PC-9 (cell line): ENCODE measurements around the gene ZNF283.
A peak's percentile ranks its signal among the peaks of the same experiment; 100 is the strongest.

ENCODE experiments used
- CTCF ChIP-seq: fragments of 200-600 bp; sonication (generic); conservative IDR thresholded peaks from 2 replicates; pipeline ENCODE4 v1.6.1; 2017; ENCODE audit warnings: mixed run types, antibody characterized with exemption, mild to moderate bottlenecking, moderate library complexity
- EZH2 ChIP-seq: fragments of 200-600 bp; sonication (generic); IDR thresholded peaks from 2 replicates; pipeline ENCODE4 v1.8.0; 2017; ENCODE audit warnings: antibody characterized with exemption, low read depth

DNA sequence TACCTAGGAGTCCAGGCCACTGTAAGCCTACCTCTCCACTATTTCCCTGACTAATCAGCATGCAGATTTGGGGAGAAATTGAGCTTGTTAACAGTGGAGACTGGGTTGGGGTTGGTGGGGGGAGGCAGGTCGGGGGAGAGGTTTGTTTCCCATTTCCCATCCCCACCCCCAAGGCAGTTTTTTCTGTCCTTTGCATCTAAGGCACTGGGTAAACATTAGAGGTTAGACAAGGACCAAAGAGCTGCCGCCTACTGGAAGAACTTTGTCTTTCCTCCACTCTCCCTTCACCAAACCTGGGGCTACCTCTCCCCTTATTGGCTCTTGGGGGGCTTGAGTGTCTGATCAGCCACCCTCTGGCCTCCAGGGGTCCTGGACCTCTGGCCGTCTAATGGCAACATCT lies 47.3 kb upstream of the ZNF283 start:
- TF ChIP-seq CTCF (peak; percentile 53; the same call in 1 of the 2 replicates), EZH2 (no peak)
